CD14-positive monocyte (primary cell): ENCODE measurements around the gene DERL3. TPM values are rescaled to one million over a fixed set of nuclear protein-coding genes. Genes with fewer than 3 reads are reported as not detected.
A peak's percentile ranks its signal among the peaks of the same experiment; 100 is the strongest.

Source experiments
- DNase-seq, 3 donors: peaks; one replicate each; pipeline ENCODE4 v3.0.0-alpha.2; 2011 to 2022
- H2AFZ ChIP-seq: 2 replicates; pipeline ENCODE4 v1.6.0; 2012; ENCODE audit warnings: mild to moderate bottlenecking, low read depth, low read length, inconsistent platforms; ENCODE audit not compliant: insufficient read depth, poor library complexity, severe bottlenecking
- H3K27ac ChIP-seq, 2 donors: 1 replicate in 1 of 2; 2 replicates in 1 of 2; pipeline ENCODE4 v1.5.1; 2012 to 2013; ENCODE audit warnings: low read length in 2 of 2, control low read depth in 1 of 2, inconsistent platforms in 1 of 2, low read depth in 1 of 2, mild to moderate bottlenecking in 1 of 2
- H3K27me3 ChIP-seq, 2 donors: one replicate each; pipeline versions ENCODE4 v1.6.0 to v1.6.1; 2011 to 2013; ENCODE audit warnings: low read length in 2 of 2; ENCODE audit not compliant: control insufficient read depth in 2 of 2, insufficient read depth in 2 of 2
- H3K36me3 ChIP-seq, 2 donors: replicated peaks in 1 of 2; 1 replicate in 1 of 2; 2 replicates in 1 of 2; pipeline versions ENCODE4 v1.5.1 to v1.6.1; 2012 to 2013; ENCODE audit warnings: low read length in 2 of 2, control low read depth in 1 of 2, inconsistent platforms in 1 of 2, mild to moderate bottlenecking in 1 of 2; ENCODE audit not compliant: insufficient read depth in 2 of 2, control insufficient read depth in 1 of 2
- H3K4me1 ChIP-seq, 2 donors: 1 replicate in 1 of 2; 2 replicates in 1 of 2; pipeline versions ENCODE4 v1.5.1 to v1.6.1; 2012 to 2013; ENCODE audit warnings: low read length in 2 of 2, control low read depth in 1 of 2, inconsistent platforms in 1 of 2, mild to moderate bottlenecking in 1 of 2, moderate library complexity in 1 of 2; ENCODE audit not compliant: insufficient read depth in 2 of 2, control insufficient read depth in 1 of 2
- H3K4me2 ChIP-seq: replicated peaks from 2 replicates; pipeline ENCODE3; 2012; ENCODE audit warnings: low read length, moderate library complexity, mild to moderate bottlenecking; ENCODE audit not compliant: poor library complexity, severe bottlenecking; ENCODE audit errors: extremely low read depth
- H3K4me3 ChIP-seq, 3 experiments: fragments of 200-600 bp in 1 of 3; sonication (generic) in 1 of 3; replicated peaks in 1 of 3; 1 replicate in 2 of 3; 2 replicates in 1 of 3; pipeline ENCODE4 v1.5.1; 2011 to 2013; ENCODE audit warnings: low read length in 3 of 3, mild to moderate bottlenecking in 3 of 3, control low read depth in 2 of 3, low read depth in 2 of 3, inconsistent platforms in 1 of 3, moderate library complexity in 1 of 3
- H3K79me2 ChIP-seq: 2 replicates; pipeline ENCODE4 v1.6.0; 2012; ENCODE audit warnings: mild to moderate bottlenecking, control low read depth, inconsistent platforms, low read length, moderate library complexity; ENCODE audit not compliant: insufficient read depth
- H3K9ac ChIP-seq: 2 replicates; pipeline ENCODE4 v1.6.0; 2017; ENCODE audit warnings: low read length, mild to moderate bottlenecking; ENCODE audit not compliant: insufficient read depth, poor library complexity, severe bottlenecking
- H3K9me3 ChIP-seq, 2 donors: replicated peaks in 1 of 2; 1 replicate in 1 of 2; 2 replicates in 1 of 2; pipeline versions ENCODE4 v1.5.1 to v1.6.1; 2012 to 2013; ENCODE audit warnings: low read length in 2 of 2, control low read depth in 1 of 2; ENCODE audit not compliant: control insufficient read depth in 1 of 2, insufficient read depth in 1 of 2
- H4K20me1 ChIP-seq: 2 replicates; pipeline ENCODE4 v1.6.0; 2012; ENCODE audit warnings: mild to moderate bottlenecking, low read length, control low read depth, moderate library complexity; ENCODE audit not compliant: insufficient read depth
- H3K27ac Mint-ChIP-seq, 7 donors: one replicate each; pipeline ENCODE4 v1.8.0; 2020; ENCODE audit warnings: mild to moderate bottlenecking in 7 of 7, mixed read lengths in 7 of 7, moderate library complexity in 6 of 7, inconsistent platforms in 2 of 7
- H3K27me3 Mint-ChIP-seq, 3 donors: one replicate each; pipeline ENCODE4 v1.8.0; 2021 to 2022; ENCODE audit warnings: low read depth in 3 of 3, mild to moderate bottlenecking in 3 of 3, mixed read lengths in 3 of 3, moderate library complexity in 3 of 3, inconsistent platforms in 1 of 3
- H3K36me3 Mint-ChIP-seq, 2 donors: one replicate each; pipeline ENCODE4 v1.8.0; 2020; ENCODE audit warnings: mixed read lengths in 2 of 2, inconsistent platforms in 1 of 2, mild to moderate bottlenecking in 1 of 2
- H3K4me1 Mint-ChIP-seq: one replicate; pipeline ENCODE4 v1.8.0; 2020; ENCODE audit warnings: mild to moderate bottlenecking, mixed read lengths
- H3K4me3 Mint-ChIP-seq, 2 donors: one replicate each; pipeline ENCODE4 v1.8.0; 2020; ENCODE audit warnings: mild to moderate bottlenecking in 2 of 2, mixed read lengths in 2 of 2, moderate library complexity in 1 of 2
- H3K9me3 Mint-ChIP-seq, 7 donors: one replicate each; pipeline ENCODE4 v1.8.0; 2020 to 2022; ENCODE audit warnings: mixed read lengths in 7 of 7, mild to moderate bottlenecking in 6 of 7, moderate library complexity in 6 of 7, inconsistent platforms in 2 of 7
- WGBS: methylation state at CpG from one replicate; pipeline ENCODE4 v1.1.5; 2013; ENCODE audit warnings: missing lambda C conversion rate; ENCODE audit not compliant: insufficient coverage; 5-methylcytosine and 5-hydroxymethylcytosine counted together
- intact Hi-C, 2 donors: fragments of 100-400 bp; cut with micrococcal nuclease; formaldehyde crosslinking; loops; one replicate each; pipeline versions ENCODE4 v1.15.0 to v1.15.1; 2023
- polyA plus RNA-seq, 3 donors: library from polyadenylated mRNA; depleted of rRNA in 1 of 3; unstranded in 2 of 3; stranded (reverse) in 1 of 3; fragments of 300-500 nt in 2 of 3; fragments of >200 nt in 1 of 3; fragmentation: Illumina TruSeq in 2 of 3; gene quantifications; 1 replicate in 2 of 3; 2 replicates in 1 of 3; pipeline ENCODE4 v1.2.3, GENCODE V29; 2012 to 2021
- TF ChIP-seq, protein P1 (sequence below): fragments of 200-600 bp; IDR thresholded peaks from one replicate; pipeline ENCODE4 v1.8.0; 2022; ENCODE audit warnings: antibody characterized with exemption, mild to moderate bottlenecking

Gene DERL3
- polyA plus RNA-seq, 3 donors: 0.23 to 0.64 (median 0.28) TPM

DNA sequence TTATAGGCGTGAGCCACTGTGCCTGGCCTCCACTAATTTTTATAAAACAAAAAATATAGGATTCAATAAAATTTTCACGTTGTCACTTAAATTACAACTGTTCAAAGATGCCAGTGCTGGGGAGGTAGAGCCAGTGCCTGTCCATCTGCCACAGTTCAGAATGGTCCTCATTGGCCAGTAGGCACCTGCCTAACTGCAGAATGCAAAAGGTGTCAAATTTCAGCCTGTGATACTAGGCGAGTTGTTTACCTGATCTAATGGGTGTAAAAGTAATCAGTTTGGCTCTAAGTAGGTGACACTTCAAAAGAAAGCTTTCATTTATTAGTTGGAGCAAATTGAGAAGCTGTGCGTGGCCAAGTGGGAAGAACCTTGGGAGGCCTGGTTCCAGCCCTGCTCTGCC, 49.7 kb downstream of the DERL3 start:
- H3K27ac Mint-ChIP-seq: peak overlapping the region in 2 of 7 donors; percentile 38 to 64
- intact Hi-C loops: loop anchor here (5.0 kb wide), 2 partner anchors 123 to 223 kb away; partner anchors contain the start of gene CABIN1 (in 1 of the 2)
- Histone ChIP-seq H3K4me3 (no peak overlapping the region), H3K27ac (peak overlapping the region in 1 of 2 donors; percentile 48), H3K36me3 (peaks cover 22 to 44% of the 10 kb centered on the region in 2 donors), H3K9me3 (no peaks in the 10 kb centered on the region), H2AFZ (no peak overlapping the region), H4K20me1 (peaks cover 54% of the 10 kb centered on the region), H3K27me3 (no peaks in the 10 kb centered on the region), H3K9ac (no peak overlapping the region), H3K4me2 (no peak overlapping the region), H3K79me2 (peaks cover 51% of the 10 kb centered on the region), H3K4me1 (peaks cover 14 to 19% of the 10 kb centered on the region in 2 donors)
- DNase-seq: no peak
- H3K9me3 Mint-ChIP-seq: no peaks in the 10 kb centered on the region
- H3K27me3 Mint-ChIP-seq: peaks cover 0 to 3% (median 1%) of the 10 kb centered on the region in 3 donors
- peaks cover 19 to 37% of the 10 kb centered on the region in 2 donors for H3K36me3 Mint-ChIP-seq
- H3K4me3 Mint-ChIP-seq: no peak overlapping the region
- H3K4me1 Mint-ChIP-seq: peaks cover 15% of the 10 kb centered on the region
- WGBS: 100% methylated on average over 1 of the region's 4 CpGs
- TF ChIP-seq, protein P1, sequence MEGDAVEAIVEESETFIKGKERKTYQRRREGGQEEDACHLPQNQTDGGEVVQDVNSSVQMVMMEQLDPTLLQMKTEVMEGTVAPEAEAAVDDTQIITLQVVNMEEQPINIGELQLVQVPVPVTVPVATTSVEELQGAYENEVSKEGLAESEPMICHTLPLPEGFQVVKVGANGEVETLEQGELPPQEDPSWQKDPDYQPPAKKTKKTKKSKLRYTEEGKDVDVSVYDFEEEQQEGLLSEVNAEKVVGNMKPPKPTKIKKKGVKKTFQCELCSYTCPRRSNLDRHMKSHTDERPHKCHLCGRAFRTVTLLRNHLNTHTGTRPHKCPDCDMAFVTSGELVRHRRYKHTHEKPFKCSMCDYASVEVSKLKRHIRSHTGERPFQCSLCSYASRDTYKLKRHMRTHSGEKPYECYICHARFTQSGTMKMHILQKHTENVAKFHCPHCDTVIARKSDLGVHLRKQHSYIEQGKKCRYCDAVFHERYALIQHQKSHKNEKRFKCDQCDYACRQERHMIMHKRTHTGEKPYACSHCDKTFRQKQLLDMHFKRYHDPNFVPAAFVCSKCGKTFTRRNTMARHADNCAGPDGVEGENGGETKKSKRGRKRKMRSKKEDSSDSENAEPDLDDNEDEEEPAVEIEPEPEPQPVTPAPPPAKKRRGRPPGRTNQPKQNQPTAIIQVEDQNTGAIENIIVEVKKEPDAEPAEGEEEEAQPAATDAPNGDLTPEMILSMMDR: no peak

DNA sequence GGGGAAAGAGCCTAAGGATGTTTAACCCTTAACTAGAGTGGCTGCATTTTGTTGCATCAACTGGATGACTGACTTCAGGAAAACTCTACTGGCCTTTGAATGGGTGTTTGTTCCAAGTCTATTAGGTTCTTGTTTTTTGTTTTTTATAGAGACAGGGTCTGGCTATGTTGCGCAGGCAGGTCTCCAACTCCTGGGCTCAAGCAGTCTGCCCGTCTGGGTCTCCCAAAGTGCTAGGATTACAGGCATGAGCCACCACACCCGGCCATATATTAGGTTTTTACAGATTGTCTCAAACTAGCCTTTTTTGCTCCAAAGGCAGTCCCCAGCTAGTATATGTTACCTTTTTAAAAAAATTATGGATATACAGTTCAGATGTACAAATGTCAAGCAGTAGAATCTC, 50.9 kb downstream of the DERL3 start:
- no peak for DNase-seq
- peaks cover 14 to 19% of the 10 kb centered on the region in 2 donors for H3K4me1 ChIP-seq
- H3K36me3 ChIP-seq: peaks cover 15 to 32% of the 10 kb centered on the region in 2 donors
- peak overlapping the region in 1 of 2 donors; percentile 93 for H3K27ac ChIP-seq
- peak overlapping the region; percentile 80 for H3K4me2 ChIP-seq
- H2AFZ ChIP-seq: no peak overlapping the region
- H3K79me2 ChIP-seq: peaks cover 51% of the 10 kb centered on the region
- Mint-ChIP-seq H3K9me3 (no peaks in the 10 kb centered on the region), H3K4me1 (peaks cover 15% of the 10 kb centered on the region), H3K4me3 (peak overlapping the region; percentile 81 to 91), H3K36me3 (peaks cover 9 to 25% of the 10 kb centered on the region in 2 donors), H3K27me3 (peaks cover 0 to 3% (median 1%) of the 10 kb centered on the region in 3 donors), H3K27ac (peak overlapping the region in 6 of 7 donors; percentile 80 to 87 (median 82))
- no peaks in the 10 kb centered on the region for H3K27me3 ChIP-seq
- no peaks in the 10 kb centered on the region for H3K9me3 ChIP-seq
- intact Hi-C loops: loop anchor here (2.0 to 5.0 kb wide), 3 partner anchors 51 to 224 kb away; partner anchors contain the start of genes DERL3 (in 2 of the 2) and CABIN1 (in 1 of the 2)
- peak overlapping the region; percentile 99 for H3K9ac ChIP-seq
- peaks cover 52% of the 10 kb centered on the region for H4K20me1 ChIP-seq
- H3K4me3 ChIP-seq: peak overlapping the region; percentile 46 to 80 (median 77)
- TF ChIP-seq, protein P1: no peak
- no CpG with 5 or more reads among the region's 3 CpGs for WGBS
